Pancreas (tissue), 10 donors: ENCODE data around the gene OR2V1. TPM values are rescaled to one million over a fixed set of nuclear protein-coding genes. Genes with fewer than 3 reads are reported as not detected.
A peak's percentile ranks its signal among the peaks of the same experiment; 100 is the strongest.
"Not testable (repeated sequence)": the region's sequence is repeated elsewhere in the genome, so short reads cannot be mapped to it uniquely, and the experiment has no call there.

Experiments used
- ATAC-seq, 4 donors: fragments of 200-7000 bp; cut with Tn5 transposase; one replicate each; pipeline versions ENCODE4 v1.8.0 to v1.9.1; 2020; ENCODE audit warnings: mild to moderate bottlenecking in 4 of 4, moderate library complexity in 4 of 4
- DNase-seq, 6 donors: peaks; one replicate each; pipeline ENCODE4 v3.0.0-alpha.2; 2020
- FAIRE-seq: peaks from 2 replicates; lab custom pipeline; 2012; peaks lifted over from hg19 to GRCh38; lab: Jason Lieb, UNC
- H3K27ac ChIP-seq, 4 donors: fragments of 200-600 bp; sonication (generic); 1 replicate in 3 of 4; 2 replicates in 1 of 4; pipeline versions ENCODE4 v1.5.0 to v1.8.0; 2020
- H3K27me3 ChIP-seq, 4 donors: fragments of 200-600 bp; one replicate each; pipeline ENCODE4 v1.8.0; 2021
- H3K36me3 ChIP-seq, 3 donors: fragments of 200-600 bp; sonication (generic) in 1 of 3; one replicate each; pipeline versions ENCODE4 v1.5.0 to v1.8.0; 2020 to 2021
- H3K4me1 ChIP-seq, 3 donors: fragments of 200-600 bp; one replicate each; pipeline ENCODE4 v1.8.0; 2021
- H3K4me3 ChIP-seq, 4 donors: fragments of 200-600 bp; sonication (generic) in 2 of 4; one replicate each; pipeline versions ENCODE4 v1.5.0 to v1.8.0; 2020 to 2021
- H3K9me3 ChIP-seq, 4 donors: fragments of 200-600 bp; one replicate each; pipeline ENCODE4 v1.8.0; 2021
- WGBS, 2 donors: extraction: QIAGEN DNeasy Blood & Tissue Kit; methylation state at CpG; one replicate each; pipeline ENCODE4 v1.1.7; 2013; 5-methylcytosine and 5-hydroxymethylcytosine counted together
- intact Hi-C, 3 donors: fragments of 100-400 bp; cut with DNase I; formaldehyde crosslinking; loops; one replicate each; pipeline versions ENCODE4 v1.11.1 to v1.14.2; 2022
- polyA plus RNA-seq, 2 donors: library from polyadenylated mRNA; stranded (reverse); fragments of 200-250 nt; gene quantifications; one replicate each; pipeline ENCODE4 v1.2.3, GENCODE V29; 2013
- total RNA-seq, 6 donors: library from RNA; stranded (reverse); fragmentation: NEBNext Ultra II Directional in 4 of 6; extraction: Animal tissue kit (Norgen Biotek cat#: 25700) in 4 of 6; gene quantifications; one replicate each; pipeline versions ENCODE4 v1.2.1 to v1.2.4, GENCODE V29; 2021 to 2023
- TF ChIP-seq, protein P1 (sequence below), 4 donors: fragments of 200-600 bp; sonication (generic) in 3 of 4; IDR thresholded peaks; one replicate each; pipeline versions ENCODE4 v1.5.0 to v1.8.0; 2021; ENCODE audit warnings: antibody characterized with exemption in 4 of 4
- donor health status: healthy with polysubstance abuse.
- donor health status: DM: no; HTN: no; CAD: no; lungs with moderate emphysema.
- donor health status: DM: no; HTN: no; CAD: no.
- donor health status: control.
- donor health status: control.
- donor health status: Bipolar disorder and iron deficiency.
- donor health status: DM: yes; HTN: yes; CAD: no.
- donor health status: DM: no; HTN: no; CAD: no.
- donor health status: DM: no; HTN: no; CAD: no.
- donor health status: DM: yes; HTN: yes; CAD: no.

Gene OR2V1
- total and polyA plus RNA-seq, 8 donors, result not detected

- H3K4me3 ChIP-seq, result no peak overlapping the region
- no peaks in the 10 kb centered on the region for H3K4me1 ChIP-seq
- WGBS, 2 donors, result 3 to 6% methylated on average over 48 to 61 of the region's 62 CpGs
- H3K27me3 ChIP-seq, result peaks cover 0 to 6% (median 0%) of the 10 kb centered on the region in 4 donors
- no peak for FAIRE-seq
- TF ChIP-seq, protein P1, sequence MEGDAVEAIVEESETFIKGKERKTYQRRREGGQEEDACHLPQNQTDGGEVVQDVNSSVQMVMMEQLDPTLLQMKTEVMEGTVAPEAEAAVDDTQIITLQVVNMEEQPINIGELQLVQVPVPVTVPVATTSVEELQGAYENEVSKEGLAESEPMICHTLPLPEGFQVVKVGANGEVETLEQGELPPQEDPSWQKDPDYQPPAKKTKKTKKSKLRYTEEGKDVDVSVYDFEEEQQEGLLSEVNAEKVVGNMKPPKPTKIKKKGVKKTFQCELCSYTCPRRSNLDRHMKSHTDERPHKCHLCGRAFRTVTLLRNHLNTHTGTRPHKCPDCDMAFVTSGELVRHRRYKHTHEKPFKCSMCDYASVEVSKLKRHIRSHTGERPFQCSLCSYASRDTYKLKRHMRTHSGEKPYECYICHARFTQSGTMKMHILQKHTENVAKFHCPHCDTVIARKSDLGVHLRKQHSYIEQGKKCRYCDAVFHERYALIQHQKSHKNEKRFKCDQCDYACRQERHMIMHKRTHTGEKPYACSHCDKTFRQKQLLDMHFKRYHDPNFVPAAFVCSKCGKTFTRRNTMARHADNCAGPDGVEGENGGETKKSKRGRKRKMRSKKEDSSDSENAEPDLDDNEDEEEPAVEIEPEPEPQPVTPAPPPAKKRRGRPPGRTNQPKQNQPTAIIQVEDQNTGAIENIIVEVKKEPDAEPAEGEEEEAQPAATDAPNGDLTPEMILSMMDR (IDR thresholded peaks at IDR 0.05), result no peak
- intact Hi-C loops, result no loop called here
- no peak overlapping the region for H3K27ac ChIP-seq
- no peak for ATAC-seq
- DNase-seq, result peak in 1 of 6 donors; percentile 72
- H3K9me3 ChIP-seq, result no peaks in the 10 kb centered on the region
- no peaks in the 10 kb centered on the region for H3K36me3 ChIP-seq
Measured at GRCh38 chr5:181100121-181100875, 30.7 kb downstream of the OR2V1 start.

GRCh38 chr5:181099602-181100086, 31.3 kb downstream of the OR2V1 start:
- ATAC-seq (no peak), DNase-seq (no peak), FAIRE-seq (no peak)
- no peaks in the 10 kb centered on the region for H3K9me3 ChIP-seq
- TF ChIP-seq, protein P1 (IDR thresholded peaks at IDR 0.05), result no peak
- no peaks in the 10 kb centered on the region for H3K36me3 ChIP-seq
- H3K27ac ChIP-seq, result no peak overlapping the region
- H3K4me3 ChIP-seq, result no peak overlapping the region
- H3K4me1 ChIP-seq, result no peaks in the 10 kb centered on the region
- 49 to 50% methylated on average over 11 of the region's 11 CpGs for WGBS, 2 donors
- H3K27me3 ChIP-seq, result peaks cover 0 to 6% (median 0%) of the 10 kb centered on the region in 4 donors
- intact Hi-C loops, result no loop called here

DNA sequence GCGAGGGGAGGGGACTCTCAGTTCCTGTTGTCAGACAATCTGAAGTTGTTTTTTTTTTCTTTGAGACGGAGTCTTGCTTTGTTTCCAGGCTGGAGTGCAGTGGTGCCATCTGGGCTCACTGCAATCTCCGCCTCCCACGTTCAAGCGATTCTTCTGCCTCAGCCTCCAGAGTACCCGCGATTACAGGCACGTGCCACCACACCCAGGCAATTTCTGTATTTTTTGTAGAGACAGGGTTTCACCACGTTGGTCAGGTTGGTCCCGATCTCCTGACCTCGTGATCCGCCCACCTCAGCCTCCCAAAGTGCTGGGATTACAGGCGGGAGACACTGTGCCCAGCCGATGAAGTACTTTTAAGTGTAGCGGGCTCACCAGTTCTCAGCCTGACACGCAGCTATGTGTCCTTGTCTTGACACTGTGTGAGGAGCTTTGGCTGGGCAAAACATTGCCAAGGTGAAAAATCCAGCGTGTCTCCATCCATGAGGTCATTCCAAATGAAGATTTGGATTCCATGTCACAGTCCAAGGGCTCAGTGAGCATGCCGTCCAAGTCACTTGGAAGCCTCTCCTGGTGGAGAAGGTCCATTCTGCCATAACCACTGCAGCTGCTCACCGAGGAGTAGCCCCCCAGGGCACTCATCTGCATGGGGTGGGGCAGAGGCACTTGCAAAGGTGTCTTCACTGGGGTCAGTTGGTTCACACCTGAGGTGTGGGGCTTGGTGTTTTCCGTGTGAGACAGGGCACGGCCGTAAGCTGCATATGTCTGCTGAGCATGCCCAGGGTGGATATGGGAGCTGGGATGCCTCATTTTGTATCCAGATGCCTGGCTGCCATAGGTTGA, 32.0 kb downstream of the OR2V1 start:
- FAIRE-seq, result no peak
- peak in 1 of 6 donors; percentile 35 for DNase-seq
- no peaks in the 10 kb centered on the region for H3K4me1 ChIP-seq
- intact Hi-C loops, result no loop called here
- H3K9me3 ChIP-seq, result no peaks in the 10 kb centered on the region
- no peak for ATAC-seq
- peaks cover 0 to 6% (median 0%) of the 10 kb centered on the region in 4 donors for H3K27me3 ChIP-seq
- no peak overlapping the region for H3K27ac ChIP-seq
- TF ChIP-seq, protein P1 (IDR thresholded peaks at IDR 0.05), result no peak
- H3K4me3 ChIP-seq, result no peak overlapping the region
- H3K36me3 ChIP-seq, result no peaks in the 10 kb centered on the region
- WGBS, 2 donors, result 24% methylated on average over 20 of the region's 22 CpGs

- DNase-seq, H3K4me3 ChIP-seq, H3K9me3 ChIP-seq, H3K36me3 ChIP-seq, H3K27ac ChIP-seq, intact Hi-C loops, FAIRE-seq, H3K27me3 ChIP-seq, H3K4me1 ChIP-seq: not testable (repeated sequence)
- no CpG with 5 or more reads among the region's 56 CpGs for WGBS, 2 donors
- ATAC-seq, result peak in 3 of 4 donors; percentile 37 to 55 (median 51)
Measured at GRCh38 chr5:181097759-181098491, 33.0 kb downstream of the OR2V1 start.

DNA sequence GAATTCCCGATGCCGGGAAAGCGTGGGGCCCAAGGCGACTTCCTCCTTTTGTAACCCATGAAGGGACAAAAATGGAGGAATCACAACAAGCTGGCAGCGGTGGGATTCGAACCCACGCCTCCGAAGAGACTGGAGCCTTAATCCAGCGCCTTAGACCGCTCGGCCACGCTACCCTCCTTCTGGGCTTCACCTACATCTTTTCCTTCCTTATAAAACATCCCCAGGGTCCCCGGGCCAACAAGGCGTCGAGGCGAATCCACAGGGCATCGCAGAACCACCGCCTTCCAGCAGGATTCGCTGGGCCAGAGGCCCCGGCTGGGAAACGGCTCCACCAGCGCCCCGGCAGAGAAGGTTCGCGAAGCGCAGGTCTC, 33.6 kb downstream of the OR2V1 start:
- H3K27ac ChIP-seq, FAIRE-seq, H3K4me1 ChIP-seq, intact Hi-C loops, H3K4me3 ChIP-seq, H3K36me3 ChIP-seq, H3K27me3 ChIP-seq, DNase-seq, H3K9me3 ChIP-seq: not testable (repeated sequence)
- peak in 2 of 4 donors; percentile 14 to 36 for ATAC-seq
- no CpG with 5 or more reads among the region's 26 CpGs for WGBS, 2 donors

DNA sequence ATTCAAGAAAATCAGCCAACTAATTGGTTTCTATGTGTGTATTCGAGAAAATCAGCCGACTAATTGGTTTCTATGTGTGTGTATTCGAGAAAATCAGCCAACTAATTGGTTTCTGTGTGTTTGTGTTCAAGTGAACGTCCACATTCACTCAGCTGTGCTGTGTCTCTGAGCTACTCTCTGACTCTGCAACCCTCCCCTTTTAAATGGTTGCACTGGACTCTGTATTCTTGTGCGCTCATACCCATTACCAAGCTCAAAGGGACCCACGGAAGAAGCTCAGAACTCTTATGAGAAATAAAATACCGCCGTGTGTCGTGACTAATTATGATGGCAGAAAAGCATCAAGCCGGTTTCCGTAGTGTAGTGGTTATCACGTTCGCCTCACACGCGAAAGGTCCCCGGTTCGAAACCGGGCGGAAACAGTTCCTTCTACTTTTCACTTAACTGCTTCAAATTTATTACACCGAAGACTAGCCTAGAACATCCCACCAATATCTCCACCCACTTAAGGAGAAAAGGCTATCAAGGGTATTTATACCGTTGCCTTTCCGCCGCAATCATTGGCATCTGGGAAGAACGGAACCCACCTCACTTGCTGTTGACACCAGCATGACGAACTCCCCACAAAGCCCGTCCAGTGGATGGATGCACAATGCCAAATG, 34.1 kb downstream of the OR2V1 start:
- H3K36me3 ChIP-seq, H3K27me3 ChIP-seq, H3K9me3 ChIP-seq, H3K27ac ChIP-seq, DNase-seq, H3K4me1 ChIP-seq, H3K4me3 ChIP-seq, intact Hi-C loops, ATAC-seq: not testable (repeated sequence)
- FAIRE-seq, result peak; percentile 5
- WGBS, 2 donors, result no CpG with 5 or more reads among the region's 26 CpGs

DNA sequence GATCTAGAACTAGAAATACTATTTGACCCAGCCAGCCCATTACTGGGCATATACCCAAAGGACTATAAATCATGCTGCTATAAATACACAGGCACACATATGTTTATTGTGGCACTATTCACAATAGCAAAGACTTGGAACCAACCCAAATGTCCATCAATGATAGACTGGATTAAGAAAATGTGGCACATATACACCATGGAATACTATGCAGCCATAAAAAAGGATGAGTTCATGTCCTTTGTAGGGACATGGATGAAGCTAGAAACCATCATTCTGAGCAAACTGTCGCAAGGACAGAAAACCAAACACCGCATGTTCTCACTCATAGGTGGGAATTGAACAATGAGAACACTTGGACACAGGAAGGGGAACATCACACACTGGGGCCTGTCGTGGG, 35.8 kb downstream of the OR2V1 start:
- H3K4me3 ChIP-seq, ATAC-seq, H3K36me3 ChIP-seq, H3K4me1 ChIP-seq, intact Hi-C loops, H3K27me3 ChIP-seq, DNase-seq, H3K27ac ChIP-seq, FAIRE-seq, H3K9me3 ChIP-seq: not testable (repeated sequence)
- WGBS, 2 donors, result 67% methylated on average over 3 of the region's 3 CpGs; no CpG with 5 or more reads in 1 of the 2 donors
